Measurements from ENCODE around the gene CCM2. TPM values are rescaled to one million over a fixed set of nuclear protein-coding genes. Genes with fewer than 3 reads are reported as not detected.
A peak's percentile ranks its signal among the peaks of the same experiment; 100 is the strongest.
"Not testable (repeated sequence)": the region's sequence is repeated elsewhere in the genome, so short reads cannot be mapped to it uniquely, and the experiment has no call there.

Gene CCM2
- total RNA-seq, 3 donors from 2014 or later (not counting 1 experiment from before 2014, with no cell fraction given): 66.2 to 104 (median 97.5) TPM

- peak overlapping the region; percentile 81 for H3K27ac Mint-ChIP-seq
- ATAC-seq: no peak
- peaks cover 63 to 67% of the 10 kb centered on the region in 2 donors for H3K4me1 Mint-ChIP-seq
- Histone ChIP-seq H3K4me3 (ENCODE audit: low read length) (no peak overlapping the region), H3K9me3 (ENCODE audit: control insufficient read depth, insufficient read depth, low read length) (no peaks in the 10 kb centered on the region), H3K27ac (ENCODE audit: low read length) (no peak overlapping the region), H3K27me3 (ENCODE audit: control insufficient read depth, insufficient read depth, low read length) (no peaks in the 10 kb centered on the region), H3K36me3 (ENCODE audit: control insufficient read depth, insufficient read depth, low read length) (peaks cover 2% of the 10 kb centered on the region), H3K4me1 (ENCODE audit: control insufficient read depth, insufficient read depth, low read length) (peaks cover 37% of the 10 kb centered on the region)
- 100% methylated on average over 1 of the region's 2 CpGs for WGBS (ENCODE audit: insufficient coverage)
- intact Hi-C loops (cut with micrococcal nuclease): loop anchor here (10.0 kb wide), 2 partner anchors 51 to 179 kb away; partner anchors contain the start of gene H2AZ2
- H3K9me3 Mint-ChIP-seq: no peaks in the 10 kb centered on the region
- H3K27me3 Mint-ChIP-seq (ENCODE audit: low read depth in 2 of 2): no peaks in the 10 kb centered on the region
- TF ChIP-seq, protein P1, sequence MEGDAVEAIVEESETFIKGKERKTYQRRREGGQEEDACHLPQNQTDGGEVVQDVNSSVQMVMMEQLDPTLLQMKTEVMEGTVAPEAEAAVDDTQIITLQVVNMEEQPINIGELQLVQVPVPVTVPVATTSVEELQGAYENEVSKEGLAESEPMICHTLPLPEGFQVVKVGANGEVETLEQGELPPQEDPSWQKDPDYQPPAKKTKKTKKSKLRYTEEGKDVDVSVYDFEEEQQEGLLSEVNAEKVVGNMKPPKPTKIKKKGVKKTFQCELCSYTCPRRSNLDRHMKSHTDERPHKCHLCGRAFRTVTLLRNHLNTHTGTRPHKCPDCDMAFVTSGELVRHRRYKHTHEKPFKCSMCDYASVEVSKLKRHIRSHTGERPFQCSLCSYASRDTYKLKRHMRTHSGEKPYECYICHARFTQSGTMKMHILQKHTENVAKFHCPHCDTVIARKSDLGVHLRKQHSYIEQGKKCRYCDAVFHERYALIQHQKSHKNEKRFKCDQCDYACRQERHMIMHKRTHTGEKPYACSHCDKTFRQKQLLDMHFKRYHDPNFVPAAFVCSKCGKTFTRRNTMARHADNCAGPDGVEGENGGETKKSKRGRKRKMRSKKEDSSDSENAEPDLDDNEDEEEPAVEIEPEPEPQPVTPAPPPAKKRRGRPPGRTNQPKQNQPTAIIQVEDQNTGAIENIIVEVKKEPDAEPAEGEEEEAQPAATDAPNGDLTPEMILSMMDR (IDR thresholded peaks at IDR 0.05): no peak
- H3K4me3 Mint-ChIP-seq: no peak overlapping the region
- DNase-seq: no peak
- no peaks in the 10 kb centered on the region for H3K36me3 Mint-ChIP-seq
Measured at GRCh38 chr7:45024126-45024744, 24.2 kb downstream of the CCM2 start.

DNA sequence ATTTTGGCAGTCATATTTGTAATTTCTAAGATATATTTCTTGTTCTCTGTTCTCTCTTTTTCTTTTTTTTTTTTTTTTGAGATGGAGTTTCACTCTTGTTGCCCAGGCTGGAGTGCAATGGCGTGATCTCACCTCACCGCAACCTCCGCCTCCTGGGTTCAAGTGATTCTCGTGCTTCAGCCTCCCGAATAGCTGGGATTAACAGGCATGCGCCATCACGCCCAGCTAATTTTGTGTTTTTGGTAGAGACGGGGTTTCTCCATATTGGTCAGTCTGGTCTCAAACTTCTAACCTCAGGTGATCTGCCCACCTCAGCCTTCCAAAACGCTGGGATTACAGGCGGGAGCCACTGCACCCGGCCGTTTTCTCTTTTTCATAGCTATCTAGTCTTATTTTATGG lies 25.5 kb downstream of the CCM2 start:
- H3K36me3 ChIP-seq (ENCODE audit: control insufficient read depth, insufficient read depth, low read length); H3K9me3 Mint-ChIP-seq; H3K36me3 Mint-ChIP-seq; H3K27ac ChIP-seq (ENCODE audit: low read length); H3K27me3 Mint-ChIP-seq (ENCODE audit: low read depth in 2 of 2); H3K4me3 ChIP-seq (ENCODE audit: low read length); DNase-seq; H3K27me3 ChIP-seq (ENCODE audit: control insufficient read depth, insufficient read depth, low read length); ATAC-seq; H3K9me3 ChIP-seq (ENCODE audit: control insufficient read depth, insufficient read depth, low read length): not testable (repeated sequence)
- intact Hi-C loops (cut with micrococcal nuclease): loop anchor here (5.0 to 10.0 kb wide), 3 partner anchors 49 to 181 kb away; partner anchors contain the start of gene H2AZ2
- H3K4me1 ChIP-seq (ENCODE audit: control insufficient read depth, insufficient read depth, low read length): peaks cover 48% of the 10 kb centered on the region
- H3K27ac Mint-ChIP-seq: peak overlapping the region; percentile 78 to 81
- peaks cover 68 to 78% of the 10 kb centered on the region in 2 donors for H3K4me1 Mint-ChIP-seq
- 61% methylated on average over 9 of the region's 12 CpGs for WGBS (ENCODE audit: insufficient coverage)
- H3K4me3 Mint-ChIP-seq: peak overlapping the region; percentile 77

DNA sequence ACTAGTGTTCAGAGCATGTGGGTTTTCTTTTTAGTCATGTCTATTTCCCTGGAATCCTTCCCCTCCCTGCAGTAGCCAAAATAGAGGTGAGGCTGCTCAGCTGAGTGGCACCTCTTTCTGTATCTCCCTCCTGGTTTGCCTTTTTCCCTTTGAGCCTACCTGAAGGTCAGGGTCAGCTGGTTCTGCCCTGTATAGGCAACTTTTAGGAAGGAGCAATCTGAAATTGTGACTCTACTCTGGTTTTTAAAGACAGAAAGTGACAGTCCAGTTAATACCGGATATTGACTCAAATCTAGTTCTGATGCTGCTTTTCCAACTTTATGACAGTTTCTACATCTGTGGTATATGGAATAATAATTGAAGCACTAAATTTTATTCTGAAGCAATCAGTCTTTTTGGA lies 26.0 kb downstream of the CCM2 start:
- Mint-ChIP-seq H3K27ac (peak overlapping the region; percentile 78 to 81), H3K9me3 (no peaks in the 10 kb centered on the region), H3K4me3 (peak overlapping the region; percentile 77), H3K4me1 (peaks cover 68 to 73% of the 10 kb centered on the region in 2 donors), H3K36me3 (no peaks in the 10 kb centered on the region), H3K27me3 (ENCODE audit: low read depth in 2 of 2) (no peaks in the 10 kb centered on the region)
- no peak for DNase-seq
- TF ChIP-seq, protein P1 (IDR thresholded peaks at IDR 0.05): no peak
- WGBS (ENCODE audit: insufficient coverage): 86% methylated on average over 1 of the region's 1 CpG
- peaks cover 4% of the 10 kb centered on the region for H3K36me3 ChIP-seq (ENCODE audit: control insufficient read depth, insufficient read depth, low read length)
- H3K9me3 ChIP-seq (ENCODE audit: control insufficient read depth, insufficient read depth, low read length): no peaks in the 10 kb centered on the region
- no peaks in the 10 kb centered on the region for H3K27me3 ChIP-seq (ENCODE audit: control insufficient read depth, insufficient read depth, low read length)
- peak overlapping the region; percentile 78 for H3K27ac ChIP-seq (ENCODE audit: low read length)
- peaks cover 50% of the 10 kb centered on the region for H3K4me1 ChIP-seq (ENCODE audit: control insufficient read depth, insufficient read depth, low read length)
- no peak overlapping the region for H3K4me3 ChIP-seq (ENCODE audit: low read length)
- no peak for ATAC-seq
- intact Hi-C loops (cut with micrococcal nuclease): loop anchor here (2.0 to 10.0 kb wide), 6 partner anchors 25 to 181 kb away; partner anchors contain the start of genes CCM2, H2AZ2 and MYO1G

GRCh38 chr7:45026984-45027773 lies 27.2 kb downstream of the CCM2 start:
- Mint-ChIP-seq H3K4me1 (peaks cover 64 to 69% of the 10 kb centered on the region in 2 donors), H3K4me3 (peak overlapping the region; percentile 90), H3K27me3 (ENCODE audit: low read depth in 2 of 2) (no peaks in the 10 kb centered on the region), H3K9me3 (no peaks in the 10 kb centered on the region), H3K27ac (peak overlapping the region; percentile 83 to 97), H3K36me3 (no peaks in the 10 kb centered on the region)
- WGBS (ENCODE audit: insufficient coverage): under 1% methylated on average over 9 of the region's 10 CpGs
- Histone ChIP-seq H3K9me3 (ENCODE audit: control insufficient read depth, insufficient read depth, low read length) (no peaks in the 10 kb centered on the region), H3K27me3 (ENCODE audit: control insufficient read depth, insufficient read depth, low read length) (no peaks in the 10 kb centered on the region), H3K36me3 (ENCODE audit: control insufficient read depth, insufficient read depth, low read length) (peaks cover 4% of the 10 kb centered on the region), H3K27ac (ENCODE audit: low read length) (peak overlapping the region; percentile 78), H3K4me3 (ENCODE audit: low read length) (peak overlapping the region; percentile 88), H3K4me1 (ENCODE audit: control insufficient read depth, insufficient read depth, low read length) (peaks cover 54% of the 10 kb centered on the region)
- intact Hi-C loops (cut with micrococcal nuclease): loop anchor here (2.0 to 10.0 kb wide), 6 partner anchors 26 to 182 kb away; partner anchors contain the start of genes CCM2, H2AZ2 and MYO1G
- TF ChIP-seq, protein P1 (IDR thresholded peaks at IDR 0.05): no peak
- DNase-seq (peak; percentile 19 to 71), ATAC-seq (peak; percentile 57 to 75 (median 69))
